Loucy (cell line): ENCODE results near the gene ZNRF2.

Source experiments
- CTCF ChIP-seq: fragments of 200-600 bp; sonication (generic); conservative IDR thresholded peaks from 2 replicates; pipeline ENCODE4 v1.5.1; 2014; ENCODE audit warnings: mild to moderate bottlenecking, antibody characterized with exemption, low read length
- EZH2phosphoT487 ChIP-seq: fragments of 200-600 bp; IDR thresholded peaks from 2 replicates; pipeline ENCODE4 v1.6.1; 2018; ENCODE audit warnings: antibody characterized with exemption, mild to moderate bottlenecking, moderate library complexity, borderline replicate concordance

GRCh38 chr7:30245913-30246312 lies 38.5 kb upstream of the ZNRF2 start:
- TF ChIP-seq CTCF = no peak
- TF ChIP-seq EZH2phosphoT487 = no peak
